DOHH2 (cell line): ENCODE measurements around the gene LILRB5.
"Not testable (repeated sequence)": the region's sequence is repeated elsewhere in the genome, so short reads cannot be mapped to it uniquely, and the experiment has no call there.

ENCODE experiments used
- EZH2phosphoT487 ChIP-seq: fragments of 200-600 bp; sonication (generic); IDR thresholded peaks from 2 replicates; pipeline ENCODE4 v1.6.1; 2017; ENCODE audit warnings: borderline replicate concordance, mild to moderate bottlenecking, antibody characterized with exemption, low read length, moderate library complexity, mixed read lengths
- TF ChIP-seq, protein P1 (sequence below): fragments of 200-600 bp; sonication (generic); IDR thresholded peaks from one replicate; pipeline ENCODE4 v1.5.1; 2014; ENCODE audit warnings: antibody characterized with exemption, mild to moderate bottlenecking, low read depth, low read length; ENCODE audit not compliant: poor library complexity, severe bottlenecking

- TF ChIP-seq EZH2phosphoT487: not testable (repeated sequence)
- TF ChIP-seq, protein P1, sequence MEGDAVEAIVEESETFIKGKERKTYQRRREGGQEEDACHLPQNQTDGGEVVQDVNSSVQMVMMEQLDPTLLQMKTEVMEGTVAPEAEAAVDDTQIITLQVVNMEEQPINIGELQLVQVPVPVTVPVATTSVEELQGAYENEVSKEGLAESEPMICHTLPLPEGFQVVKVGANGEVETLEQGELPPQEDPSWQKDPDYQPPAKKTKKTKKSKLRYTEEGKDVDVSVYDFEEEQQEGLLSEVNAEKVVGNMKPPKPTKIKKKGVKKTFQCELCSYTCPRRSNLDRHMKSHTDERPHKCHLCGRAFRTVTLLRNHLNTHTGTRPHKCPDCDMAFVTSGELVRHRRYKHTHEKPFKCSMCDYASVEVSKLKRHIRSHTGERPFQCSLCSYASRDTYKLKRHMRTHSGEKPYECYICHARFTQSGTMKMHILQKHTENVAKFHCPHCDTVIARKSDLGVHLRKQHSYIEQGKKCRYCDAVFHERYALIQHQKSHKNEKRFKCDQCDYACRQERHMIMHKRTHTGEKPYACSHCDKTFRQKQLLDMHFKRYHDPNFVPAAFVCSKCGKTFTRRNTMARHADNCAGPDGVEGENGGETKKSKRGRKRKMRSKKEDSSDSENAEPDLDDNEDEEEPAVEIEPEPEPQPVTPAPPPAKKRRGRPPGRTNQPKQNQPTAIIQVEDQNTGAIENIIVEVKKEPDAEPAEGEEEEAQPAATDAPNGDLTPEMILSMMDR: not testable (repeated sequence)
Measured at GRCh38 chr19:54239491-54240371, 17.3 kb downstream of the LILRB5 start.
